Vagina (tissue), 2 donors: ENCODE data around the gene VAMP3. TPM values are rescaled to one million over a fixed set of nuclear protein-coding genes. Genes with fewer than 3 reads are reported as not detected.

Experiments
- DNase-seq, 2 donors: peaks; one replicate each; pipeline ENCODE4 v3.0.0-alpha.2; 2017; ENCODE audit errors: extremely low spot score in 2 of 2
- H3K27ac ChIP-seq: fragments of 200-600 bp; sonication (generic); one replicate; pipeline ENCODE4 v1.5.1; 2019
- H3K27me3 ChIP-seq: fragments of 200-600 bp; sonication (generic); one replicate; pipeline ENCODE4 v1.5.1; 2019
- H3K36me3 ChIP-seq, 2 donors: fragments of 200-600 bp; sonication (generic); one replicate each; pipeline ENCODE4 v1.5.1; 2017 to 2019
- H3K4me1 ChIP-seq: fragments of 200-600 bp; sonication (generic); one replicate; pipeline ENCODE4 v1.5.1; 2019
- H3K4me3 ChIP-seq, 2 donors: fragments of 200-600 bp; sonication (generic); 1 replicate in 1 of 2; 2 replicates in 1 of 2; pipeline ENCODE4 v1.5.1; 2016 to 2019
- H3K9me3 ChIP-seq: fragments of 200-600 bp; sonication (generic); one replicate; pipeline ENCODE4 v1.5.1; 2019
- CTCF ChIP-seq, 3 experiments: fragments of 450-650 bp in 2 of 3; fragments of 200-600 bp in 1 of 3; sonication (generic) in 1 of 3; IDR thresholded peaks; one replicate each; pipeline ENCODE4 v1.5.1; 2017 to 2019; ENCODE audit warnings: antibody characterized with exemption in 3 of 3, mild to moderate bottlenecking in 2 of 3, moderate library complexity in 2 of 3
- POLR2A ChIP-seq, 2 donors: fragments of 450-650 bp; IDR thresholded peaks; one replicate each; pipeline ENCODE4 v1.6.1; 2017; ENCODE audit warnings: antibody characterized with exemption in 2 of 2, mild to moderate bottlenecking in 2 of 2, moderate library complexity in 2 of 2
- POLR2AphosphoS5 ChIP-seq, 2 donors: sonication (generic); formaldehyde crosslinking; IDR thresholded peaks; one replicate each; pipeline ENCODE4 v1.9.0; 2017; ENCODE audit warnings: antibody characterized with exemption in 2 of 2, mild to moderate bottlenecking in 2 of 2, low read depth in 1 of 2; ENCODE audit not compliant: insufficient read depth in 1 of 2
- intact Hi-C: fragments of 100-400 bp; cut with DNase I; formaldehyde crosslinking; loops from one replicate; pipeline ENCODE4 v1.15.1; 2023
- total RNA-seq: library from RNA; depleted of rRNA; stranded (reverse); fragments of >200 nt; gene quantifications from one replicate; pipeline ENCODE4 v1.2.3, GENCODE V29; 2016

The VAMP3 gene, protein sequence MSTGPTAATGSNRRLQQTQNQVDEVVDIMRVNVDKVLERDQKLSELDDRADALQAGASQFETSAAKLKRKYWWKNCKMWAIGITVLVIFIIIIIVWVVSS
- 59.2 TPM for total RNA-seq

GRCh38 chr1:7770997-7771822, at the start of gene VAMP3:
Gene VAMP3, plus strand, starts transcription at chr1:7771296. Its CDS starts 88 bp downstream, at chr1:7771384.
- H3K36me3 ChIP-seq: no peaks in the 10 kb centered on the region
- H3K4me3 ChIP-seq: peak within 1 kb of the TSS; percentile 91 to 93
- H3K4me1 ChIP-seq: peaks cover 23% of the 10 kb centered on the region
- no peaks in the 10 kb centered on the region for H3K27me3 ChIP-seq
- peak within 1 kb of the TSS; percentile 91 for H3K27ac ChIP-seq
- intact Hi-C loops: no loop called here
- no peaks in the 10 kb centered on the region for H3K9me3 ChIP-seq
- peak in 1 of 2 donors; percentile 89 for DNase-seq
- TF ChIP-seq CTCF (IDR thresholded peaks at IDR 0.05): no peak
- peak in 1 of 2 donors; percentile 73 for TF ChIP-seq POLR2AphosphoS5 (IDR thresholded peaks at IDR 0.05; ENCODE audit: insufficient read depth in 1 of 2, low read depth in 1 of 2)
- TF ChIP-seq POLR2A (IDR thresholded peaks at IDR 0.05): peak in 1 of 2 donors; percentile 35

DNA sequence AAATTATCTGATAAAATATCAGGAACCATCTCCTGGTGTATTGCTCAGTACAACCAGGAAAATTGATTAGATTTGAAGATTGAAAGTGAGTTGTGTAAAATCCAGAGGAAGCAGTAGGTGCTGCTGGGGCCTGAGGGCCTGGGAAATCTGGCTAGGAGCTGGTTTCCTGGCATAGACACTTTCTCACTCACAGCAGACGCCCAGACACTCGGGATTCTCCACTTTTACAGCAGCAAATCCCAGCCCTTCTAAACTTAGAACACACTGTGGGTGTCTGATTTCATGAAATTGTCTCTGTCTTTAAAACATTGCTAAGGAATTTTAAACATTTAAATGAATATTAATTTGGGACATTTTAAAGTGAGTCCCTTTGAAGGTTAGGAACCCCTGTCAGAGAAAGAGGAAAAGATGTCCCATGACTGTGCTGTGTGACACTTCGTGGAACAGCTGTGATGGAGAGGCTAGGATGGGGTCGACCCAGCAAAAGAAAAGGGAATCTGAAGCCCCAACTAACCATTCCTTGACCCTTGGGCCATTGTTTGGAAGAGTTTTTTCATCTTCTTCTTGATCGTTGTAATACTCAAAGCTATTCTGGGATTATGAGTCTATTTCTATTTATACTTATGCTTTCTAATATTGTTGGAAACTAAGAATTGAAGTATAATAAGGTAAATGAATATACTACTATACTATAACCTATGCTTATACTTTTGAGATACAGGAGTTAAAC, 49.0 kb upstream of the VAMP3 start:
- Histone ChIP-seq H3K27ac (no peak overlapping the region), H3K36me3 (no peaks in the 10 kb centered on the region), H3K4me3 (no peak overlapping the region), H3K27me3 (no peaks in the 10 kb centered on the region), H3K9me3 (no peaks in the 10 kb centered on the region), H3K4me1 (no peaks in the 10 kb centered on the region)
- no peak for DNase-seq
- intact Hi-C loops: loop anchor here (10.0 kb wide), 1 partner anchor 1667 kb away; no protein-coding TSS in a partner anchor
- TF ChIP-seq POLR2A (IDR thresholded peaks at IDR 0.05): no peak

DNA sequence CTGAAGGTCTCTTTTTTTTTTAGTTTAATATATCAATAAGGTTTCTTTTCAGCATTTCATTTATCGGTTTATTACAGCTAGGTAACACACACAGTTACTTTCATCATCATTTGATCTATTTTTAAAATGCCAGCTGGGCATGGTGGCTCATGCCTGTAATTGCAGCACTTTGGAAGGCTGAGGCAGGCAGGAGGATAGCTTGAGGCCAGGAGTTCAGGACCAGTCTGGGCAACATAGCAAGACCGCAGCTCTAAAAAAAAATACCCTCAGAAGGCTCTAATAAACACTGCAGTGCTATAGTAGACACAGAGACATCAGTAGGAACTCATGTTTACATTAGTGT, 48.5 kb upstream of the VAMP3 start:
- no peaks in the 10 kb centered on the region for H3K27me3 ChIP-seq
- intact Hi-C loops: loop anchor here (10.0 kb wide), 1 partner anchor 1668 kb away; no protein-coding TSS in a partner anchor

DNA sequence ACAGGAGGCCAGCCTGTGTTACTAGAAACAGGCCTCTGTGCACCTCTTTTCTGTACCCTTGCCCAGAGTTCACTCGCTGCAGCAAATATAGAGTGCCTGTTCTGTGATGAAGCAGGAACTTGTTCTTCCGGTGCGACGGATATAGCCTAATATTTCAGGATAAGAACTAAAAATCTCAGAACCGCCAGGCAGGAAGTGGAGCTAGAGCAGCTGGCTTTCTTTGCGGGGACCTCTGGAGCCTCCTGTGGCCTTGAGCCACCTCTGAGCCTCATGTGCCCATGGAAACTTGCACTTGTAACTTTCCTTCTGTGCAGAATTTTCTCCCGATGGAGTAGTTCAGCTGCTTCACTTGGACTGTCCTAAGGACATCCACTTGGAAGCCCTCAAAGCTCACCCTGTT, 44.5 kb upstream of the VAMP3 start:
- TF ChIP-seq CTCF (IDR thresholded peaks at IDR 0.05) (no peak), POLR2A (IDR thresholded peaks at IDR 0.05) (no peak), POLR2AphosphoS5 (IDR thresholded peaks at IDR 0.05; ENCODE audit: insufficient read depth in 1 of 2, low read depth in 1 of 2) (no peak)
- H3K27me3 ChIP-seq: no peaks in the 10 kb centered on the region
- no peak overlapping the region for H3K27ac ChIP-seq
- no peaks in the 10 kb centered on the region for H3K36me3 ChIP-seq
- intact Hi-C loops: loop anchor here (10.0 kb wide), 1 partner anchor 1672 kb away; no protein-coding TSS in a partner anchor
- no peaks in the 10 kb centered on the region for H3K4me1 ChIP-seq
- no peaks in the 10 kb centered on the region for H3K9me3 ChIP-seq
- H3K4me3 ChIP-seq: no peak overlapping the region
- DNase-seq: no peak

More for the DNA sequence above, 48.5 kb upstream of the VAMP3 start:
- Histone ChIP-seq H3K27ac (no peak overlapping the region), H3K36me3 (no peaks in the 10 kb centered on the region), H3K9me3 (no peaks in the 10 kb centered on the region), H3K4me3 (no peak overlapping the region), H3K4me1 (no peaks in the 10 kb centered on the region)
- no peak for TF ChIP-seq POLR2AphosphoS5 (IDR thresholded peaks at IDR 0.05; ENCODE audit: insufficient read depth in 1 of 2, low read depth in 1 of 2)
- DNase-seq: no peak

GRCh38 chr1:7727809-7728471, 43.2 kb upstream of the VAMP3 start:
- Histone ChIP-seq H3K27me3 (no peaks in the 10 kb centered on the region), H3K4me3 (no peak overlapping the region), H3K36me3 (no peaks in the 10 kb centered on the region), H3K4me1 (no peaks in the 10 kb centered on the region), H3K9me3 (no peaks in the 10 kb centered on the region), H3K27ac (no peak overlapping the region)
- no peak for DNase-seq
- TF ChIP-seq POLR2A (IDR thresholded peaks at IDR 0.05): no peak
- no peak for TF ChIP-seq POLR2AphosphoS5 (IDR thresholded peaks at IDR 0.05; ENCODE audit: insufficient read depth in 1 of 2, low read depth in 1 of 2)
- TF ChIP-seq CTCF (IDR thresholded peaks at IDR 0.05): no peak
- intact Hi-C loops: loop anchor here (10.0 kb wide), 1 partner anchor 1673 kb away; no protein-coding TSS in a partner anchor
